ENCODE measurements around the gene ZEB1. TPM values are rescaled to one million over a fixed set of nuclear protein-coding genes. Genes with fewer than 3 reads are reported as not detected.

The ZEB1 gene
- total and polyA plus RNA-seq, 2 of the 8 experiments (the other 6 are each of a cell fraction or from before 2014, with no cell fraction given), result 0.08 to 0.15 TPM

GRCh38 chr10:31299119-31299518, 19.9 kb upstream of the ZEB1 start:
- Histone ChIP-seq H3K18ac (ENCODE audit: extremely low read depth, low read length) (no peak overlapping the region; the same call in 1 of the 2 replicates), H2BK5ac (ENCODE audit: low read depth, low read length) (no peak overlapping the region), H3K23ac (ENCODE audit: insufficient read length) (no peak overlapping the region), H3K9ac (replicated peaks in 1 of 4; ENCODE audit: extremely low read depth in 1 of 4, low read depth in 3 of 4, low read length in 3 of 4) (no peak overlapping the region), H3K23me2 (ENCODE audit: low read depth, low read length) (no peaks in the 10 kb centered on the region), H3K79me2 (ENCODE audit: control insufficient read depth in 1 of 2, insufficient read depth in 2 of 2, low read length in 2 of 2) (no peaks in the 10 kb centered on the region), H3K27ac (ENCODE audit: low read depth, low read length) (no peak overlapping the region), H2BK20ac (ENCODE audit: low read length) (no peak overlapping the region), H4K8ac (ENCODE audit: extremely low read depth, insufficient read depth, low read length) (no peak overlapping the region), H3K4me3 (ENCODE audit: extremely low read depth in 1 of 4, insufficient read depth in 2 of 4, low read depth in 3 of 4, low read length in 4 of 4) (no peak overlapping the region), H2BK15ac (ENCODE audit: low read length) (no peak overlapping the region), H3K4ac (replicated peaks; ENCODE audit: insufficient read length, low read depth, low read length) (no peak overlapping the region), H2AK5ac (ENCODE audit: low read depth, low read length) (no peak overlapping the region), H3K27me3 (replicated peaks in 1 of 4; ENCODE audit: control insufficient read depth in 3 of 4, extremely low read depth in 1 of 4, insufficient read depth in 3 of 4, low read length in 3 of 4) (no peaks in the 10 kb centered on the region), H3K14ac (ENCODE audit: insufficient read length) (no peak overlapping the region), H3K56ac (replicated peaks; ENCODE audit: insufficient read length, low read depth, low read length) (no peak overlapping the region), H4K91ac (replicated peaks; ENCODE audit: insufficient read length, low read length) (no peak overlapping the region), H3K4me1 (replicated peaks in 1 of 4; ENCODE audit: control insufficient read depth in 3 of 4, insufficient read depth in 4 of 4, low read length in 3 of 4) (peaks cover 0 to 3% (median 0%) of the 10 kb centered on the region in 4 experiments; a peak in 1 of 7 replicates), H2AFZ (ENCODE audit: low read length) (no peak overlapping the region; the same call in 1 of the 2 replicates), H4K5ac (ENCODE audit: insufficient read length, low read depth, low read length) (no peak overlapping the region), H3K9me3 (ENCODE audit: insufficient read depth in 2 of 2, low read depth in 1 of 2, low read length in 1 of 2) (no peaks in the 10 kb centered on the region), H2BK12ac (ENCODE audit: low read depth, low read length) (no peak overlapping the region), H2BK120ac (replicated peaks; ENCODE audit: low read depth, low read length) (no peak overlapping the region), H3K36me3 (ENCODE audit: control insufficient read depth in 2 of 4, insufficient read depth in 4 of 4, low read length in 3 of 4) (no peaks in the 10 kb centered on the region), H3K4me2 (ENCODE audit: insufficient read depth in 1 of 2, low read depth in 2 of 2, low read length in 2 of 2) (no peak overlapping the region), H3K79me1 (ENCODE audit: low read depth, low read length) (no peaks in the 10 kb centered on the region), H4K20me1 (replicated peaks in 1 of 2; ENCODE audit: control insufficient read depth in 1 of 2, insufficient read depth in 2 of 2, low read length in 2 of 2) (no peaks in the 10 kb centered on the region)
- FAIRE-seq, result no peak
- 0 out of 2 replicates have a peak, but pooled peaks have one; percentile 52 for TF ChIP-seq MAFK (IDR thresholded peaks at IDR 0.05; ENCODE audit: low read depth, low read length)
- TF ChIP-seq BACH1 (IDR thresholded peaks at IDR 0.05; ENCODE audit: low read length), result peak; percentile 83
- no peak for TF ChIP-seq CBX5 (IDR thresholded peaks at IDR 0.05; ENCODE audit: low read depth, low read length)
- TF ChIP-seq ZNF274 (IDR thresholded peaks at IDR 0.05; ENCODE audit: borderline replicate concordance, extremely low read depth, low read length), result no peak
- TF ChIP-seq RAD21 (IDR thresholded peaks at IDR 0.05 in 1 of 2, conservative IDR thresholded peaks at IDR 0.05 in 1 of 2; ENCODE audit: low read depth in 2 of 2, low read length in 2 of 2), result no peak
- ChIA-PET POLR2A (ENCODE audit: partially characterized antibody) (no interaction called here), CTCF (ENCODE audit: partially characterized antibody) (no interaction called here)
- 83% methylated on average over 1 of the region's 1 CpG; no CpG with 5 or more reads in 1 of the 2 experiments for WGBS, 2 experiments (ENCODE audit: extremely low coverage in 1 of 2, insufficient coverage in 1 of 2, insufficient read length in 1 of 2, insufficient replicate concordance in 2 of 2, low coverage in 1 of 2, low lambda C conversion rate in 2 of 2, missing lambda C conversion rate in 1 of 2)
- no peak for DNase-seq (ENCODE audit: low read depth in 1 of 2, low spot score in 2 of 2)
